ENCODE results near the gene UCN2.
"Not testable (repeated sequence)": the region's sequence is repeated elsewhere in the genome, so short reads cannot be mapped to it uniquely, and the experiment has no call there.

UCN2 gene

GRCh38 chr3:48564022-48564421 is 441 bp upstream of the UCN2 start:
- in situ Hi-C loops (cut with MboI; ENCODE audit: low sequenced_read_pairs), result no loop called here

- in situ Hi-C loops (cut with MboI; ENCODE audit: low sequenced_read_pairs), result no loop called here
Observed at GRCh38 chr3:48562367-48563095, 1.1 kb downstream of the UCN2 start.

- in situ Hi-C loops (cut with MboI; ENCODE audit: low sequenced_read_pairs), result no loop called here
Observed at GRCh38 chr3:48561045-48561736, 2.4 kb downstream of the UCN2 start.

- in situ Hi-C loops (cut with MboI; ENCODE audit: low sequenced_read_pairs), result no loop called here
Observed at GRCh38 chr3:48560648-48561018, 2.9 kb downstream of the UCN2 start.

- in situ Hi-C loops (cut with MboI; ENCODE audit: low sequenced_read_pairs), result no loop called here
Observed at GRCh38 chr3:48558493-48559134, 5.0 kb downstream of the UCN2 start.

- in situ Hi-C loops (cut with MboI; ENCODE audit: low sequenced_read_pairs), result no loop called here
Observed at GRCh38 chr3:48556796-48557626, 6.6 kb downstream of the UCN2 start, which contains the start of gene PFKFB4. Gene PFKFB4, minus strand, starts transcription at chr3:48556803. Its CDS starts 26 bp downstream, at chr3:48556777.

GRCh38 chr3:48555949-48556795 is 7.4 kb downstream of the UCN2 start:
- in situ Hi-C loops (cut with MboI; ENCODE audit: low sequenced_read_pairs), result no loop called here

GRCh38 chr3:48555231-48555948 is 8.2 kb downstream of the UCN2 start:
- in situ Hi-C loops (cut with MboI; ENCODE audit: low sequenced_read_pairs), result no loop called here

DNA sequence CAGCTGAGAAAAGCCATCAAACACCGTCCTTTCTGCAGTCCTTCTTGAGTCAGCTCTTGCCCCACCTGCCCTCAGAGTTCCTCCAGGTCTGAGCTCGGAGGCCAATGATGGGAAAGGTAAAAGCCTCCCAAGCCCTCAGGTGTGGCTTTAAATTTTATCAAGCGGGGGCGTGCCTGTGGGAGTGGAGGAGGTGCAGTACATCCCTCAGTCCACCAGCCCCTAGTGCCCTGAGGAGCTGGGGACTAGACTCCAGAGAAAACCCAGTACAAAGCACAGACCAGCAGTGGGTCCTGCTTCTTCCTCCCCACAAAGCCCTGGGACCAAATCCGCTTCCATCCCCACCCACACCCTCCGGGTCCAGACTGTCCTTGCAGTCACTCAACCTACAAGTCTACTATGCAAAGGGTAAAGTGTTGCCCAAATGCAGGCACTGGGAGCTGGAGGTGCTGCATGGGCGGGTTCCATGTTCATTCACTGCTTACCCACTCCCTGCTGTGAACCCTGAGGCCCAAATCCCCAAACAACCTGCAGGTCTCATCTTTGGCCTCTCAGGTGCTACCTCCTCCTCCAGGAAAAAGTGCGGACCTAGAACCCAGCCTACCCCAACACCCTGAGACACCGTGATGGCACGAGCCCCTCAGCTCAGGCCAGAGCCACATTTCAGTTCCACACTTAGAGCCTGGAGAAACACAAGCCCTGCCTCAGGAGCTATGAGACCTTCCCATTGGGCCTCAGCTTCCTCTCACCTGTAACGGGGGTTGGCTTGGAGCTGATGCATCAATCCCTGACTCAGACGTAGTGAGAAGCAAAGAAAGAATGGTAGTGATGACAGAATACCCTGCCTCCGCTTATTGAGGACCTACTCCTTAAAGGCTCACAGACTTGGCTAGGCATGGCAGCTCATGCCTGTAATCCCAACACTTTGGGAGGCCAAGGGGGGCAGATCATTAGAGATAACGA is 9.4 kb downstream of the UCN2 start:
- in situ Hi-C loops (cut with MboI; ENCODE audit: low sequenced_read_pairs), result no loop called here

DNA sequence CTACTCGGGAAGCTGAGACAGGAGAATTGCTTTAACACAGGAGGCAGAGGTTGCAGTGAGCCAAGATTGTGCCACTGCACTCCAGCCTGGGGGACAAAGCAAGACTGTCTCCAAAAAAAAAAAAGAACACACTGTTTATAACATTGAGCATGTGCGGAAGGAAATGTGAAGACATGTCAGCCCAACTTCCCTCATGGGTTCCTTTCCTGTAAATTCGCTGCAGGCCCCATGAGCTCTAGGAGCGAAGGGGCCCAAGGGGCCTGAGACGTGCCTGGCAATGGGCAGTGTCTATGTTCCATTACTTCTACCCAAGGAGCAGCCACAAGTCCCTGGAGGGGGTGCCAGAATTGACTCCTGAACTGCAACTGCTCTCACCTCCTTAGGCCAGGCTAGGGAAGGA is 10.2 kb downstream of the UCN2 start:
- in situ Hi-C loops (cut with MboI; ENCODE audit: low sequenced_read_pairs), result no loop called here

DNA sequence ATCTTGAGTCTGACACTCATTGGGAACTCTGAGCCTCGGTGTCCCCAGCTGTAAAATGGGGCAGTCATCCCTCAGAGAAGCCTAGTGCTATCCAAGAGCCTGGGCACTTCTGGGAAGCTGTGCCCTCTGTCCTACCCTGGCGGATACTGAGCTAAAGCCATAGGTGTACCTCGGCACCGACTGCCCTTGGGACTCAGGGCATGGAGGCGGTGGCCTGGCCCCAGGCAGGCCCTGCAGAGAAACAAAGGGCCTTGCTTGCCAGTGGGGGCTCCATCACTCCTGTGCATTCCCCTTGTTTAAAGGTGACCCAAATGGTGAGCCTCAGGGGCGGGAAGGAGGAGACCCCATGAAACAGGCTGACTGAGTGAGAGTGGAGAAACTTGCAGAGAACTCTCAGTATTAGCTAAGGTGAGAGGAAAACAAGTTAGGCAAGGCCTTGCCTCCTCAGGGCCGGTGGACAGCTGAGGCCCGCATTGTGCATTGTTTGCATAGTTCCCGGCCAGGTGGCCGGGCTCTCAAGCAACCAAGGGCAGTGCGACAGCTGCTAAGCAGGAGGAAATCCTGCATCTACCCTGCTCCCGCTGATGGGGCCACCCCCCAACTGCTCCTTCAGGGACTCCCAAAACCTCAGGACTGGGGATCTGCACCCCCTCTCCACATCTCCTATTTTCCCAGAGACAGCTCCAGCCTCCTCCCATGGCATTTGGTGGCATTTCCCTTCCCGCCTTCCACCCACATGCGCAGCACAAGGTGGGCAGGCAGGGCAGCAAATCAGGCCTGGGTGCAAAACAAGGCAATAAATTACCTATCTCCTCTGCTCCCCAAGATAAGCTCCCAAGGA is 11.2 kb downstream of the UCN2 start:
- in situ Hi-C loops (cut with MboI; ENCODE audit: low sequenced_read_pairs), result no loop called here

DNA sequence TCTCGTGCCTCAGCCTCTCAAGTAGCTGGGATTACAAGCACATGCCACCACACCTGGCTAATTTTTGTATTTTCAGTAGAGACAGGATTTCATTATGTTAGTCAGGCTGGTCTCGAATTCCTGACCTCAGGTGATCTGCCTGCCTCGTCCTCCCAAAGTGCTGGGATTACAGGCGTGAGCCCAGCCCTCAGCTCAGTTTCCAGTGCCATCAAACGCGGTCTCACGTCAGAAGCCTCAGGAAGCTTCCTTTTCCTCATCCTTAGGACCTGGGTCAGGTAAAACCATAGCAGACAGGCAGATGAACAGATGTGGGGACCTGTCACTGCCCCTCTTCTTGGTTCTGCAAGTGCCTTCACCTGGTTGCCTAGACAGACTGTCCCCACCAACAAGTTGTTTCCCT is 11.9 kb downstream of the UCN2 start:
- in situ Hi-C loops (cut with MboI; ENCODE audit: low sequenced_read_pairs), result not testable (repeated sequence)

- in situ Hi-C loops (cut with MboI; ENCODE audit: low sequenced_read_pairs), result no loop called here
Observed at GRCh38 chr3:48548729-48549705, 14.6 kb downstream of the UCN2 start.

GRCh38 chr3:48548126-48548525 is 15.5 kb downstream of the UCN2 start:
- in situ Hi-C loops (cut with MboI; ENCODE audit: low sequenced_read_pairs), result no loop called here

GRCh38 chr3:48546203-48546829 is 17.3 kb downstream of the UCN2 start:
- in situ Hi-C loops (cut with MboI; ENCODE audit: low sequenced_read_pairs), result no loop called here

DNA sequence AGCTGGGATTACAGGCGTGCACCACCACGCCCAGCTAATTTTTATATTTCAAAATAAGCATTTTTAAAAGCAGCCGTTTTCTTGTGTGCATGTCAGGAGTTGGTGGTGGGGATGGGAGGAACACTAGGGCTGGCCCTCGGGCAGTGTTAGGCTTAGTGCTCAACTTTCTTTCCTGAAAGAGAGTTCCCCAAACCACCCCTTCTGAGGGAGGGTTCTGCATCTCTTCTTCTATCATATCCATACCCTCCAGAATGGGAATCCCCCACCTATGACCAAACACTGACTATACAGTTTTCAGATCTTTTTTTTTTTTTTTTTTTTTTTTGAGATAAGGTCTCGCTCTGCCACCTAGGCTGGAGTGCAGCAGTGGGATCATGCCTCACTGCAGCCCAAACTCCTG is 19.4 kb downstream of the UCN2 start:
- in situ Hi-C loops (cut with MboI; ENCODE audit: low sequenced_read_pairs), result no loop called here

All from hTERT RPE-1 (cell line).